Measurements from ENCODE around the gene MRPL19. TPM values are rescaled to one million over a fixed set of nuclear protein-coding genes. Genes with fewer than 3 reads are reported as not detected.

Gene MRPL19
- total and polyA plus RNA-seq, 2 donors (not counting 3 experiments of a cell fraction or from before 2014, with no cell fraction given), result 13.0 to 52.3 TPM

- H2AFZ ChIP-seq (ENCODE audit: low read depth, low read length), result no peak overlapping the region
- no peaks in the 10 kb centered on the region for H3K9me3 ChIP-seq (replicated peaks; ENCODE audit: control insufficient read depth, insufficient read depth, low read length)
- H3K4me2 ChIP-seq (ENCODE audit: insufficient read depth, low read length), result no peak overlapping the region
- peaks cover 3 to 8% of the 10 kb centered on the region in 2 experiments for H3K27me3 ChIP-seq (ENCODE audit: control insufficient read depth in 2 of 2, insufficient read depth in 2 of 2, low read length in 2 of 2)
- H4K20me1 ChIP-seq (replicated peaks; ENCODE audit: control insufficient read depth, extremely low read depth, insufficient read depth, low read length), result no peaks in the 10 kb centered on the region
- dilution Hi-C loops (cut with MboI; ENCODE audit: extremely low pct_ligation_motif_present, low sequenced_read_pairs), result loop anchor here (25.0 kb wide), 1 partner anchor 160 kb away; no protein-coding TSS in a partner anchor
- POLR2A ChIA-PET, result no interaction called here
- H3K9ac ChIP-seq (replicated peaks; ENCODE audit: extremely low read depth, insufficient read depth, low read length), result no peak overlapping the region
- H3K79me2 ChIP-seq (ENCODE audit: control insufficient read depth, insufficient read depth, low read length), result no peaks in the 10 kb centered on the region
- intact Hi-C loops (cut with micrococcal nuclease), result loop anchor here (10.0 kb wide), 1 partner anchor 708 kb away; no protein-coding TSS in a partner anchor
- TF ChIP-seq, protein P1, sequence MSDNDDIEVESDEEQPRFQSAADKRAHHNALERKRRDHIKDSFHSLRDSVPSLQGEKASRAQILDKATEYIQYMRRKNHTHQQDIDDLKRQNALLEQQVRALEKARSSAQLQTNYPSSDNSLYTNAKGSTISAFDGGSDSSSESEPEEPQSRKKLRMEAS (IDR thresholded peaks at IDR 0.05; ENCODE audit: insufficient read depth, insufficient read length), result no peak
- TF ChIP-seq EZH2 (IDR thresholded peaks at IDR 0.05; ENCODE audit: borderline replicate concordance, low read depth, low read length, severe bottlenecking) (no peak), POLR2AphosphoS5 (IDR thresholded peaks at IDR 0.05; ENCODE audit: insufficient read depth, low read depth, low read length) (no peak), MYC (IDR thresholded peaks at IDR 0.05; ENCODE audit: low read depth, low read length) (no peak), FOS (IDR thresholded peaks at IDR 0.05; ENCODE audit: borderline replicate concordance, insufficient read depth, low read length) (no peak), JUN (IDR thresholded peaks at IDR 0.05; ENCODE audit: borderline replicate concordance, insufficient read depth, insufficient read length, low read depth) (no peak), POLR2A (IDR thresholded peaks at IDR 0.05; ENCODE audit: low read depth, low read length) (no peak), GATA2 (IDR thresholded peaks at IDR 0.05; ENCODE audit: insufficient read depth, insufficient read length, low read depth, low read length) (no peak)
- TF ChIP-seq, protein P2, sequence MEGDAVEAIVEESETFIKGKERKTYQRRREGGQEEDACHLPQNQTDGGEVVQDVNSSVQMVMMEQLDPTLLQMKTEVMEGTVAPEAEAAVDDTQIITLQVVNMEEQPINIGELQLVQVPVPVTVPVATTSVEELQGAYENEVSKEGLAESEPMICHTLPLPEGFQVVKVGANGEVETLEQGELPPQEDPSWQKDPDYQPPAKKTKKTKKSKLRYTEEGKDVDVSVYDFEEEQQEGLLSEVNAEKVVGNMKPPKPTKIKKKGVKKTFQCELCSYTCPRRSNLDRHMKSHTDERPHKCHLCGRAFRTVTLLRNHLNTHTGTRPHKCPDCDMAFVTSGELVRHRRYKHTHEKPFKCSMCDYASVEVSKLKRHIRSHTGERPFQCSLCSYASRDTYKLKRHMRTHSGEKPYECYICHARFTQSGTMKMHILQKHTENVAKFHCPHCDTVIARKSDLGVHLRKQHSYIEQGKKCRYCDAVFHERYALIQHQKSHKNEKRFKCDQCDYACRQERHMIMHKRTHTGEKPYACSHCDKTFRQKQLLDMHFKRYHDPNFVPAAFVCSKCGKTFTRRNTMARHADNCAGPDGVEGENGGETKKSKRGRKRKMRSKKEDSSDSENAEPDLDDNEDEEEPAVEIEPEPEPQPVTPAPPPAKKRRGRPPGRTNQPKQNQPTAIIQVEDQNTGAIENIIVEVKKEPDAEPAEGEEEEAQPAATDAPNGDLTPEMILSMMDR (IDR thresholded peaks at IDR 0.05; ENCODE audit: extremely low read depth in 1 of 2, insufficient read depth in 1 of 2, low read depth in 1 of 2, low read length in 2 of 2), result no peak
- H3K36me3 ChIP-seq (ENCODE audit: control insufficient read depth in 2 of 2, extremely low read depth in 1 of 2, insufficient read depth in 2 of 2, low read length in 2 of 2), result no peaks in the 10 kb centered on the region
- no peak for DNase-seq (ENCODE audit: low read depth, low spot score)
- CTCF ChIA-PET, result interaction anchor here (5.5 kb wide), 1 partner anchor 157 kb away, joined by 38 read pairs; no protein-coding TSS in a partner anchor
- BruUV-seq (replicated peaks), result no TSS peak
- H3K4me3 ChIP-seq (replicated peaks in 1 of 3; ENCODE audit: insufficient read depth in 1 of 3, low read depth in 1 of 3, low read length in 3 of 3), result no peak overlapping the region
- no peak for FAIRE-seq
- H3K4me1 ChIP-seq (ENCODE audit: control insufficient read depth, extremely low read depth, insufficient read depth, low read length), result peaks cover 16% of the 10 kb centered on the region
- H3K9me1 ChIP-seq (replicated peaks; ENCODE audit: control insufficient read depth, extremely low read depth, insufficient read depth, low read length), result no peaks in the 10 kb centered on the region
- H3K27ac ChIP-seq (ENCODE audit: insufficient read depth, low read depth, low read length), result no peak overlapping the region
Measured at GRCh38 chr2:75622500-75622899, 24.1 kb upstream of the MRPL19 start.

All from endothelial cell of umbilical vein (primary cell).